HFFc6 (cell line): ENCODE measurements around the gene SPRYD3. TPM values are rescaled to one million over a fixed set of nuclear protein-coding genes. Genes with fewer than 3 reads are reported as not detected.

Experiments used
- DNase-seq: peaks from one replicate; pipeline ENCODE4 v3.0.0-alpha.2; 2018
- H3K27ac Mint-ChIP-seq: 2 replicates; pipeline ENCODE4 v1.8.0; 2020; ENCODE audit warnings: mild to moderate bottlenecking, mixed read lengths
- H3K27me3 Mint-ChIP-seq: 2 replicates; pipeline ENCODE4 v1.8.0; 2021; ENCODE audit warnings: mild to moderate bottlenecking, moderate library complexity, mixed read lengths; ENCODE audit not compliant: insufficient read depth
- H3K36me3 Mint-ChIP-seq: 2 replicates; pipeline ENCODE4 v1.8.0; 2021; ENCODE audit warnings: low read depth, mixed read lengths
- H3K4me1 Mint-ChIP-seq: 2 replicates; pipeline ENCODE4 v1.8.0; 2020; ENCODE audit warnings: low read depth, mixed read lengths
- H3K4me3 Mint-ChIP-seq: 2 replicates; pipeline ENCODE4 v1.8.0; 2020; ENCODE audit warnings: mild to moderate bottlenecking, moderate library complexity, mixed read lengths
- H3K9me3 Mint-ChIP-seq: 2 replicates; pipeline ENCODE4 v1.8.0; 2020; ENCODE audit warnings: mild to moderate bottlenecking, mixed read lengths
- total RNA-seq, 6 experiments: library from RNA; stranded (reverse); fragmentation: NEBNext Ultra II Directional; extraction: Animal tissue kit (Norgen Biotek cat#: 25700); gene quantifications; 2 replicates in 1 of 6; 3 replicates in 5 of 6; pipeline ENCODE4 v1.2.3, GENCODE V29; 2021
- TF ChIP-seq, protein P1 (sequence below): fragments of 200-600 bp; sonication (generic); IDR thresholded peaks from 2 replicates; pipeline ENCODE4 v1.5.0; 2021; ENCODE audit warnings: antibody characterized with exemption, mild to moderate bottlenecking

The SPRYD3 gene
- total RNA-seq, 6 experiments from 2014 or later = 50.5 to 59.4 (median 54.9) TPM

DNA sequence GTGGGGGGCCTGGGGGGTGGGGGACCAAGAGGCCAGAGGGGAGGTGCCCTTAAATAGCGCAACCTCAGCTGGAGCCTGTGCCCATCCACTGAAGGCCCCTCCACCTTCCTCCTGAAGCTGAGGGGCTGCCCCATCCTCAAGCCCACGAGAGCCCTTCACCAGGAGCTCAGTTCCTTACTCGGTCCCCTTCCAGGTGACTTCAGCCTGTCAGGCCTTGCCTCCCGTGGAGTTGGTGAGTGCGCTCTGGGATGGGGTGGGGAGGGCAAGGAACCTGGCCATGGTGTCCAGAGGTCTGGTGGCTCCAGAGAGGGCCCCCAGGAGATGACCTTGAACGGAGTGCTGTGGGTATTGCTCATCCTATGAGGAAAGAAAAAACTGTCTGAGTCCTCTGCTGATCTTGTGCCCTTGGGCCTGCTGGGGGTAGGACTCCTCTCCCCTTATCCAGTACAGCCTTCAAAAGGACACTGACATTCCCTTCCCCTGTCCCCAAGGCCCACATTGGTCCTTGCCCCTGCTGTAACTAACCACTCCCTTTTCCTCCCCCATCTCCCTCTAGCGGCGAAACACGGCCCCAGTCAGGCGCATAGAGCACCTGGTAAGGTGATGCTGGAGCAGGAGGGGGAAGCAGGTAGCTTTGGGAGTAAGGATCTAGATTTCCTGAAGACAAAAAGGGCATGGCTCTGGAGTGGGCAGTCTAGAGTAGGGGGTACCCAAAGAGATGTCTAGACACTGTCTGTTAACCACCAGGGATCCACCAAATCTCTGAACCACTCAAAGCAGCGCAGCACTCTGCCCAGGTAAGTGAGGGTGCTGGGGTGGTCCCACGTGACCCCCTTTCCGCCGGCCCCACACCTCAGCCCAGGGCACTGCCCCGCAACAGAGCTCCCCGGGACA lies 25.7 kb downstream of the SPRYD3 start:
- Mint-ChIP-seq H3K4me3 (peak overlapping the region; percentile 77), H3K27ac (peak overlapping the region; percentile 69; the same call in 1 of the 2 replicates), H3K27me3 (peaks cover 5% of the 10 kb centered on the region), H3K36me3 (peaks cover 7% of the 10 kb centered on the region), H3K4me1 (peaks cover 56% of the 10 kb centered on the region), H3K9me3 (no peaks in the 10 kb centered on the region)
- DNase-seq = no peak
- TF ChIP-seq, protein P1, sequence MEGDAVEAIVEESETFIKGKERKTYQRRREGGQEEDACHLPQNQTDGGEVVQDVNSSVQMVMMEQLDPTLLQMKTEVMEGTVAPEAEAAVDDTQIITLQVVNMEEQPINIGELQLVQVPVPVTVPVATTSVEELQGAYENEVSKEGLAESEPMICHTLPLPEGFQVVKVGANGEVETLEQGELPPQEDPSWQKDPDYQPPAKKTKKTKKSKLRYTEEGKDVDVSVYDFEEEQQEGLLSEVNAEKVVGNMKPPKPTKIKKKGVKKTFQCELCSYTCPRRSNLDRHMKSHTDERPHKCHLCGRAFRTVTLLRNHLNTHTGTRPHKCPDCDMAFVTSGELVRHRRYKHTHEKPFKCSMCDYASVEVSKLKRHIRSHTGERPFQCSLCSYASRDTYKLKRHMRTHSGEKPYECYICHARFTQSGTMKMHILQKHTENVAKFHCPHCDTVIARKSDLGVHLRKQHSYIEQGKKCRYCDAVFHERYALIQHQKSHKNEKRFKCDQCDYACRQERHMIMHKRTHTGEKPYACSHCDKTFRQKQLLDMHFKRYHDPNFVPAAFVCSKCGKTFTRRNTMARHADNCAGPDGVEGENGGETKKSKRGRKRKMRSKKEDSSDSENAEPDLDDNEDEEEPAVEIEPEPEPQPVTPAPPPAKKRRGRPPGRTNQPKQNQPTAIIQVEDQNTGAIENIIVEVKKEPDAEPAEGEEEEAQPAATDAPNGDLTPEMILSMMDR = peak; percentile 57; the same call in 1 of the 2 replicates

DNA sequence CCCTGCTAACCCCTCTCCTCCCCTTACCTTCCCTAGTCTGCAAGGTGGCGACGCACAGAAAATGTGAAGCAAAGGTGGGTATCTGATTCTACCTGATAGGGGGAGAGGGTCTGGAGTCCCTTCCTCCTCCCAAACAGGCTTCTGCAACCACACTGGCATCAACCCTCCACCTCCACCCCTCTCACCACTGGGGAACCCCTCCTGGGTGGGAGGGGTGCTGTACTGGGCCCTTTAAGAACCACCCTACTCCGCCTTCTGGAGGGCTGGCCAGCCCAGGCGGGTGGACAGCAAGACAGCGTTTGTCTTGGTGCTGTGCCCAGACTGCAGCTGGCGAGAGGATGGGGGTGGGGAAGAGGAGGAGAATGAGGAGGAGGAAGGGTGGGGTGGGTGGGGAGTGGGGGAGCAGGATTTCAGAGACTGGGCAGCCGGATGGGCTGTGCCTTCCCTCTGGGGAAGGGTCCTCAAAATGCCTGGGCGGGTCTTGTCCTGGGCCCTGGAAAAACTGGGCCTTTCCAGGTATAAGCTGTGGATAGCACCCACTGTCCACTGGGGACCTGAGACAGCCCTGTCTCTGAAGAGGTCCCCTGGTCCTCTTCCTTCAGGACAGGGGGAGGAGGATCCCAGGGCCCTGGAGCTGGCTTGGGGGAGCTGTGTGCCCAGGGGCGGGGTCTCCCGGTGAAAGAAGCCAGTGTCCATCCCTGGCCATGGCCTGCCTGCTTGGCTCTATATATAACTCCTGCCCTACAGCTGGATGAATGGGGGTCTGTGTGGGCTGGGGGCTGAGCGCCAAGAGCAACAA lies 26.6 kb downstream of the SPRYD3 start:
- peaks cover 3% of the 10 kb centered on the region for H3K27me3 Mint-ChIP-seq
- H3K36me3 Mint-ChIP-seq = peaks cover 7% of the 10 kb centered on the region
- TF ChIP-seq, protein P1 = no peak
- DNase-seq = peak; percentile 53
- H3K4me1 Mint-ChIP-seq = peaks cover 64% of the 10 kb centered on the region
- H3K4me3 Mint-ChIP-seq = peak overlapping the region; percentile 86
- peak overlapping the region; percentile 97 for H3K27ac Mint-ChIP-seq
- H3K9me3 Mint-ChIP-seq = no peaks in the 10 kb centered on the region

DNA sequence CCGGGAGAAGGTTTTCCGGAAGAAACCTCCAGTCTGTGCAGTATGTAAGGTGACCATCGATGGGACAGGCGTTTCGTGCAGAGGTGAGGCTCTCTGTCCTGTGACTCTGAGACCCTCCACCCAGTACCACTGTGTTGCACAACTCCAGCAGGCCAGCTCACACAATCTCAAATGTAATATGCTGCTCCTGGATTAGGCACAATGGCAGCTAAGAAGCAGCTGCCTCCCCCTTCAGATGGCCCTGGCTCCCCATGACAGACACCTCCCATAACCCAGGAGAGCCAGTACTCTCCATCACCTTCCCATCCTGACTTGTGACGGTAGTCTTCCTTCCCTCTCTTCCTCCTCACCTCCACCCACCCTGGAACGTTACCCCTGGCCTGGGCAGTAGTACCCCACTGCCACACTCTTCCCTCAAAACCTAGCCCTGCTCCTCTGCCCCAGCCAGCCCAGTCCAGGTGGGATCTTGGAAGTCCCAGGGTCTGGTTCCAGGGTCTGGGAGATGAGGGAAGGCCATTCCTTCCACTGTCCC lies 27.2 kb downstream of the SPRYD3 start:
- TF ChIP-seq, protein P1 = no peak
- H3K4me3 Mint-ChIP-seq = peak overlapping the region; percentile 86
- H3K27me3 Mint-ChIP-seq = peaks cover 3% of the 10 kb centered on the region
- no peaks in the 10 kb centered on the region for H3K9me3 Mint-ChIP-seq
- DNase-seq = no peak
- peak overlapping the region; percentile 97 for H3K27ac Mint-ChIP-seq
- peaks cover 7% of the 10 kb centered on the region for H3K36me3 Mint-ChIP-seq
- peaks cover 64% of the 10 kb centered on the region for H3K4me1 Mint-ChIP-seq

DNA sequence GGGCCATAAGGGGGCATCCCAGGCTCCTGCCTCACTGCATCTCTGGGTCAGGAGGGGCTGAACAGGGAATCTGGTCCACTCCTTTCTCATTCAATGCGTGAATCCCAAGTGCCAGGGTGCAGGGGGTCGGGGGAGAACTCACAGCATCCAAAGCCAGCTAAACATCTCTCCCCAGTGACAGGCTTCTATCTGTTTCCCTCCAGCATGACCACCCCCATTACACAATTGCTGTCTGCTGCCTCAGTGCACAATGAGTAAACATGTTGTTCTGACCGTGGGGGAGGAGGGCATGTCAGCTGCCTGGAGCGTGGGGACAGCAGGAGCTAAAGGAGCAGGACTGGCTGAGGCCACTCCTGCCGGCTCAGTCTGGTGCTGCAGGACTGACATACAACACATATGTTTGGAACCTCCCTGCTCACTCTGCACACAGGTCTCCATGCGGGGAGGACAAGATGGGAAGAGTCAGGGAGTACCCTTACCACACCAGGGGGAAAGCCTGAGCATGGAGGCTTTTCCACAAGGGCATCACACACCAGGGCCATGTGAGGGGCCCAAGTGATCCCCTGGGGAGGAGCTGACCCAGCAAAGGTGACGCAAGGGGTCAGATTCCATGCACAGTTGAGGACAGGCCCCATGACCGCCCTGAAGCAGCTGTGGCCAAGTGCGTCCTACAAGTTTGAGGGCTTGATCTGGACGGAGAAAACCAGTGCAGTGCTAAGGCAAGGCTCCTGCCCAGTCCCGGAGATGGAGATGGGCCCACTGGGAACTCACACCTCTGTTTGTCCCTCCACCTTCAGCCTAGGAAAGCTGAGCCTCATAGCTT lies 27.9 kb downstream of the SPRYD3 start:
- peaks cover 7% of the 10 kb centered on the region for H3K36me3 Mint-ChIP-seq
- no peaks in the 10 kb centered on the region for H3K9me3 Mint-ChIP-seq
- H3K4me3 Mint-ChIP-seq = peak overlapping the region; percentile 86
- peak overlapping the region; percentile 97 for H3K27ac Mint-ChIP-seq
- peaks cover 5% of the 10 kb centered on the region for H3K27me3 Mint-ChIP-seq
- TF ChIP-seq, protein P1 = peak; percentile 54
- peak; percentile 71 for DNase-seq
- peaks cover 66% of the 10 kb centered on the region for H3K4me1 Mint-ChIP-seq
